Measurements from ENCODE around the gene CDH4. TPM values are rescaled to one million over a fixed set of nuclear protein-coding genes. Genes with fewer than 3 reads are reported as not detected.

CDH4 gene
- total RNA-seq, 1 experiment from 2014 or later, result not detected

GRCh38 chr20:61885759-61886715 is 634.0 kb downstream of the CDH4 start:
- Histone ChIP-seq H3K79me2 (ENCODE audit: low read length) (no peaks in the 10 kb centered on the region), H2AFZ (ENCODE audit: low read length) (no peak overlapping the region), H3K9ac (ENCODE audit: low read length) (peak overlapping the region; percentile 22; the same call in 1 of the 2 replicates), H4K20me1 (ENCODE audit: insufficient read depth, low read depth, low read length) (peaks cover 31% of the 10 kb centered on the region; the same call in 1 of the 2 replicates), H3K4me1 (ENCODE audit: low read length) (peaks cover 42% of the 10 kb centered on the region), H3K4me2 (ENCODE audit: low read depth, low read length, poor library complexity, severe bottlenecking) (peak overlapping the region; percentile 62), H3K27ac (ENCODE audit: low read length) (no peak overlapping the region), H3K9me3 (ENCODE audit: low read length) (no peaks in the 10 kb centered on the region), H3K27me3 (ENCODE audit: low read length) (no peaks in the 10 kb centered on the region; the same call in 1 of the 2 replicates), H3K4me3 (ENCODE audit: low read length) (peak overlapping the region; percentile 21; the same call in 1 of the 2 replicates), H3K9me2 (replicated peaks; ENCODE audit: insufficient read depth, low read length) (0 out of 2 replicates have a peak, but pooled peaks cover 5% of the 10 kb centered on the region), H3K36me3 (ENCODE audit: insufficient read depth, low read length) (no peaks in the 10 kb centered on the region)
- peak; percentile 81 for DNase-seq

GRCh38 chr20:61886721-61887595 is 634.9 kb downstream of the CDH4 start:
- Histone ChIP-seq H3K9me2 (replicated peaks; ENCODE audit: insufficient read depth, low read length) (0 out of 2 replicates have a peak, but pooled peaks cover 5% of the 10 kb centered on the region), H2AFZ (ENCODE audit: low read length) (no peak overlapping the region), H3K4me2 (ENCODE audit: low read depth, low read length, poor library complexity, severe bottlenecking) (peak overlapping the region; percentile 62), H3K9ac (ENCODE audit: low read length) (peak overlapping the region; percentile 22; the same call in 1 of the 2 replicates), H3K27me3 (ENCODE audit: low read length) (no peaks in the 10 kb centered on the region; the same call in 1 of the 2 replicates), H3K4me3 (ENCODE audit: low read length) (no peak overlapping the region), H3K36me3 (ENCODE audit: insufficient read depth, low read length) (no peaks in the 10 kb centered on the region), H3K27ac (ENCODE audit: low read length) (no peak overlapping the region), H4K20me1 (ENCODE audit: insufficient read depth, low read depth, low read length) (peaks cover 31% of the 10 kb centered on the region; the same call in 1 of the 2 replicates), H3K9me3 (ENCODE audit: low read length) (no peaks in the 10 kb centered on the region), H3K79me2 (ENCODE audit: low read length) (no peaks in the 10 kb centered on the region), H3K4me1 (ENCODE audit: low read length) (peaks cover 42% of the 10 kb centered on the region)
- peak; percentile 88 for DNase-seq

- Histone ChIP-seq H3K4me3 (ENCODE audit: low read length) (no peak overlapping the region), H3K27me3 (ENCODE audit: low read length) (no peaks in the 10 kb centered on the region; the same call in 1 of the 2 replicates), H3K4me2 (ENCODE audit: low read depth, low read length, poor library complexity, severe bottlenecking) (no peak overlapping the region), H3K9ac (ENCODE audit: low read length) (no peak overlapping the region), H3K27ac (ENCODE audit: low read length) (no peak overlapping the region), H3K4me1 (ENCODE audit: low read length) (peaks cover 42% of the 10 kb centered on the region), H3K36me3 (ENCODE audit: insufficient read depth, low read length) (no peaks in the 10 kb centered on the region), H3K79me2 (ENCODE audit: low read length) (no peaks in the 10 kb centered on the region), H3K9me3 (ENCODE audit: low read length) (no peaks in the 10 kb centered on the region), H4K20me1 (ENCODE audit: insufficient read depth, low read depth, low read length) (peaks cover 31% of the 10 kb centered on the region; the same call in 1 of the 2 replicates), H3K9me2 (replicated peaks; ENCODE audit: insufficient read depth, low read length) (0 out of 2 replicates have a peak, but pooled peaks cover 5% of the 10 kb centered on the region), H2AFZ (ENCODE audit: low read length) (no peak overlapping the region)
- no peak for DNase-seq
These were observed 635.6 kb downstream of the CDH4 start for GRCh38 chr20:61887596-61888093.

- 0 out of 2 replicates have a peak, but pooled peaks cover 5% of the 10 kb centered on the region for H3K9me2 ChIP-seq (replicated peaks; ENCODE audit: insufficient read depth, low read length)
These were observed 636.2 kb downstream of the CDH4 start for GRCh38 chr20:61888101-61888865.

GRCh38 chr20:61889659-61890058 is 637.6 kb downstream of the CDH4 start:
- H2AFZ ChIP-seq (ENCODE audit: low read length), result no peak overlapping the region
- H3K9me3 ChIP-seq (ENCODE audit: low read length), result no peaks in the 10 kb centered on the region
- no peak for DNase-seq
- no peak overlapping the region for H3K9ac ChIP-seq (ENCODE audit: low read length)
- H3K36me3 ChIP-seq (ENCODE audit: insufficient read depth, low read length), result no peaks in the 10 kb centered on the region
- no peak overlapping the region for H3K4me2 ChIP-seq (ENCODE audit: low read depth, low read length, poor library complexity, severe bottlenecking)
- H3K79me2 ChIP-seq (ENCODE audit: low read length), result no peaks in the 10 kb centered on the region
- H3K27me3 ChIP-seq (ENCODE audit: low read length), result no peaks in the 10 kb centered on the region; the same call in 1 of the 2 replicates
- no peak overlapping the region for H3K27ac ChIP-seq (ENCODE audit: low read length)
- peaks cover 22% of the 10 kb centered on the region; the same call in 1 of the 2 replicates for H4K20me1 ChIP-seq (ENCODE audit: insufficient read depth, low read depth, low read length)
- peaks cover 31% of the 10 kb centered on the region for H3K4me1 ChIP-seq (ENCODE audit: low read length)
- H3K4me3 ChIP-seq (ENCODE audit: low read length), result no peak overlapping the region
- H3K9me2 ChIP-seq (replicated peaks; ENCODE audit: insufficient read depth, low read length), result 0 out of 2 replicates have a peak, but pooled peaks cover 5% of the 10 kb centered on the region

More at GRCh38 chr20:61888101-61888865, 636.2 kb downstream of the CDH4 start:
- Histone ChIP-seq H3K4me3 (ENCODE audit: low read length) (no peak overlapping the region), H3K4me1 (ENCODE audit: low read length) (peaks cover 42% of the 10 kb centered on the region), H3K4me2 (ENCODE audit: low read depth, low read length, poor library complexity, severe bottlenecking) (no peak overlapping the region), H3K27ac (ENCODE audit: low read length) (no peak overlapping the region), H3K36me3 (ENCODE audit: insufficient read depth, low read length) (no peaks in the 10 kb centered on the region), H2AFZ (ENCODE audit: low read length) (no peak overlapping the region), H3K27me3 (ENCODE audit: low read length) (no peaks in the 10 kb centered on the region; the same call in 1 of the 2 replicates), H3K9me3 (ENCODE audit: low read length) (no peaks in the 10 kb centered on the region), H4K20me1 (ENCODE audit: insufficient read depth, low read depth, low read length) (peaks cover 30% of the 10 kb centered on the region; the same call in 1 of the 2 replicates), H3K79me2 (ENCODE audit: low read length) (no peaks in the 10 kb centered on the region), H3K9ac (ENCODE audit: low read length) (no peak overlapping the region)
- DNase-seq, result no peak

GRCh38 chr20:61890210-61890609 is 638.1 kb downstream of the CDH4 start:
- H2AFZ ChIP-seq (ENCODE audit: low read length), result no peak overlapping the region
- H4K20me1 ChIP-seq (ENCODE audit: insufficient read depth, low read depth, low read length), result peaks cover 24% of the 10 kb centered on the region; the same call in 1 of the 2 replicates
- no peak for DNase-seq
- H3K4me1 ChIP-seq (ENCODE audit: low read length), result peaks cover 26% of the 10 kb centered on the region
- no peaks in the 10 kb centered on the region for H3K9me3 ChIP-seq (ENCODE audit: low read length)
- no peaks in the 10 kb centered on the region for H3K36me3 ChIP-seq (ENCODE audit: insufficient read depth, low read length)
- no peak overlapping the region for H3K4me3 ChIP-seq (ENCODE audit: low read length)
- no peak overlapping the region for H3K4me2 ChIP-seq (ENCODE audit: low read depth, low read length, poor library complexity, severe bottlenecking)
- no peaks in the 10 kb centered on the region for H3K79me2 ChIP-seq (ENCODE audit: low read length)
- H3K9me2 ChIP-seq (replicated peaks; ENCODE audit: insufficient read depth, low read length), result 0 out of 2 replicates have a peak, but pooled peaks cover 5% of the 10 kb centered on the region
- no peaks in the 10 kb centered on the region; the same call in 1 of the 2 replicates for H3K27me3 ChIP-seq (ENCODE audit: low read length)
- H3K9ac ChIP-seq (ENCODE audit: low read length), result no peak overlapping the region
- H3K27ac ChIP-seq (ENCODE audit: low read length), result no peak overlapping the region

- no peak for DNase-seq
These were observed 639.4 kb downstream of the CDH4 start for GRCh38 chr20:61891476-61891875.

More at GRCh38 chr20:61891476-61891875, 639.4 kb downstream of the CDH4 start:
- Histone ChIP-seq H3K9ac (ENCODE audit: low read length) (no peak overlapping the region), H2AFZ (ENCODE audit: low read length) (no peak overlapping the region), H3K4me3 (ENCODE audit: low read length) (no peak overlapping the region), H3K4me2 (ENCODE audit: low read depth, low read length, poor library complexity, severe bottlenecking) (no peak overlapping the region), H3K79me2 (ENCODE audit: low read length) (no peaks in the 10 kb centered on the region), H3K4me1 (ENCODE audit: low read length) (peaks cover 13% of the 10 kb centered on the region), H3K36me3 (ENCODE audit: insufficient read depth, low read length) (no peaks in the 10 kb centered on the region), H3K9me3 (ENCODE audit: low read length) (no peaks in the 10 kb centered on the region), H4K20me1 (ENCODE audit: insufficient read depth, low read depth, low read length) (peaks cover 21% of the 10 kb centered on the region; the same call in 1 of the 2 replicates), H3K9me2 (replicated peaks; ENCODE audit: insufficient read depth, low read length) (0 out of 2 replicates have a peak, but pooled peaks cover 5% of the 10 kb centered on the region), H3K27ac (ENCODE audit: low read length) (no peak overlapping the region), H3K27me3 (ENCODE audit: low read length) (no peaks in the 10 kb centered on the region; the same call in 1 of the 2 replicates)

Data from Karpas-422 (cell line).